SK-N-SH treated with all-trans-retinoic acid at 6 μM for 48 hours (cell line): ENCODE results near the gene ITIH2.
"Not testable (repeated sequence)": the region's sequence is repeated elsewhere in the genome, so short reads cannot be mapped to it uniquely, and the experiment has no call there.

Experiments
- ARNTL ChIP-seq: fragments of 450-650 bp; formaldehyde crosslinking; IDR thresholded peaks from 2 replicates; pipeline ENCODE4 v1.5.0; 2020; ENCODE audit warnings: low read depth, mild to moderate bottlenecking, moderate library complexity, borderline replicate concordance
- CREB5 ChIP-seq: fragments of 250-450 bp; sonication (Bioruptor Pico); IDR thresholded peaks from 2 replicates; pipeline ENCODE4 v1.5.1; 2020; ENCODE audit warnings: low read depth, mild to moderate bottlenecking, moderate library complexity
- CSDC2 ChIP-seq: fragments of 250-450 bp; sonication (Bioruptor Pico); IDR thresholded peaks from 2 replicates; pipeline ENCODE4 v1.5.0; 2020; ENCODE audit warnings: mild to moderate bottlenecking, moderate library complexity
- GLIS3 ChIP-seq: fragments of 250-450 bp; sonication (Bioruptor Pico); IDR thresholded peaks from 2 replicates; pipeline ENCODE4 v1.5.0; 2020; ENCODE audit warnings: mild to moderate bottlenecking, moderate library complexity
- OSR1 ChIP-seq: fragments of 250-450 bp; sonication (Bioruptor Pico); IDR thresholded peaks from 2 replicates; pipeline ENCODE4 v1.8.0; 2022; ENCODE audit warnings: moderate library complexity, mild to moderate bottlenecking, inconsistent platforms
- PATZ1 ChIP-seq: fragments of 250-450 bp; sonication (Bioruptor Pico); IDR thresholded peaks from 2 replicates; pipeline ENCODE4 v1.8.0; 2020; ENCODE audit warnings: mild to moderate bottlenecking, moderate library complexity, borderline replicate concordance
- RARB ChIP-seq: fragments of 250-450 bp; sonication (Bioruptor Pico); IDR thresholded peaks from 2 replicates; pipeline ENCODE4 v1.8.0; 2021; ENCODE audit warnings: mild to moderate bottlenecking, moderate library complexity
- TSHZ2 ChIP-seq: fragments of 250-450 bp; sonication (Bioruptor Pico); IDR thresholded peaks from 2 replicates; pipeline ENCODE4 v1.5.0; 2020; ENCODE audit warnings: mild to moderate bottlenecking, moderate library complexity
- ZC3H10 ChIP-seq: fragments of 250-450 bp; sonication (Bioruptor Pico); IDR thresholded peaks from 2 replicates; pipeline ENCODE4 v1.5.1; 2021; ENCODE audit warnings: mild to moderate bottlenecking, moderate library complexity
- ZFP3 ChIP-seq: fragments of 250-450 bp; sonication (Bioruptor Pico); IDR thresholded peaks from 2 replicates; pipeline ENCODE4 v1.5.0; 2020; ENCODE audit warnings: mild to moderate bottlenecking, moderate library complexity
- ZNF565 ChIP-seq: fragments of 450-650 bp; formaldehyde crosslinking; conservative IDR thresholded peaks from 2 replicates; pipeline ENCODE4 v1.5.0; 2020; ENCODE audit warnings: low read depth, mild to moderate bottlenecking, moderate library complexity

- TF ChIP-seq CREB5; ARNTL (CRISPR knock-in tag); RARB; ZFP3 (CRISPR knock-in tag); TSHZ2; PATZ1; ZNF565 (CRISPR knock-in tag); CSDC2 (CRISPR knock-in tag); OSR1 (CRISPR knock-in tag); ZC3H10 (CRISPR knock-in tag); GLIS3 (CRISPR knock-in tag): not testable (repeated sequence)
Observed at GRCh38 chr10:7782194-7782593, 79.1 kb downstream of the ITIH2 start.
